Stimulated activated CD4-positive, alpha-beta T cell treated with anti-CD3 and anti-CD28 coated beads, Interleukin-4, amount 100 ng/mL, for 4 hours (primary cell): ENCODE measurements around the gene HSDL1.

Source experiments
- DNase-seq, 2 experiments: peaks; one replicate each; pipeline ENCODE4 v3.0.0-alpha.2; 2020

Gene HSDL1

DNA sequence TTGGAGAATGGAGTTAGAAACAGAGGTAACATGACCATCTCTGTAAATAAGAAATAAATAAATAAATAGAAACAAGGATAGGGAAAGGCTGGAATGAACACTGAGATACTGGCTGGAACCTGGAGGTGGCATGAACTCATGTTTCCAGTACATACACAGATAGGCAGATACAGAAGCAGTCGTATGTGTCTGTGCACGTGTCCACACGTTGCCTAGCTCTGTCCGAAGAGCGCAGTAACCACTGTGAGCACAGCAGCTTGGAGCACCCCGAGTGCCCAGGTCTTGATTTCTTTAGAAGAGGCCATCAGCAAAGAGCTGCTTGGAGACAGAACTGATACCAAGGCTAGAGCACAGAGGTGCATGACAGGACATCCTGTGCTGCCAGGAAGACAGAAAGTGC, 65.3 kb downstream of the HSDL1 start:
- no peak for DNase-seq

GRCh38 chr16:84075376-84075775, 69.6 kb downstream of the HSDL1 start:
- DNase-seq, result no peak

GRCh38 chr16:84074721-84075120, 70.3 kb downstream of the HSDL1 start:
- DNase-seq, result no peak
